Left ventricle myocardium inferior (tissue), 1 donor: ENCODE results near the gene ABR. TPM values are rescaled to one million over a fixed set of nuclear protein-coding genes. Genes with fewer than 3 reads are reported as not detected.
"Not testable (repeated sequence)": the region's sequence is repeated elsewhere in the genome, so short reads cannot be mapped to it uniquely, and the experiment has no call there.

Source experiments
- DNase-seq: peaks from one replicate; pipeline ENCODE4 v3.0.0-alpha.2; 2020
- H3K27ac ChIP-seq: fragments of 200-600 bp; replicated peaks from 2 replicates; pipeline ENCODE4 v1.8.0; 2021
- H3K27me3 ChIP-seq: fragments of 200-600 bp; 2 replicates; pipeline ENCODE4 v1.8.0; 2021; ENCODE audit warnings: low read depth
- H3K36me3 ChIP-seq: fragments of 200-600 bp; 2 replicates; pipeline ENCODE4 v1.8.0; 2021
- H3K4me1 ChIP-seq: fragments of 200-600 bp; 2 replicates; pipeline ENCODE4 v1.8.0; 2021
- H3K4me3 ChIP-seq: fragments of 200-600 bp; 2 replicates; pipeline ENCODE4 v1.8.0; 2021; ENCODE audit warnings: mild to moderate bottlenecking, moderate library complexity
- H3K9me3 ChIP-seq: fragments of 200-600 bp; replicated peaks from 2 replicates; pipeline ENCODE4 v1.8.0; 2021
- CTCF ChIP-seq: fragments of 200-600 bp; IDR thresholded peaks from 2 replicates; pipeline ENCODE4 v1.8.0; 2021; ENCODE audit warnings: antibody characterized with exemption, mild to moderate bottlenecking, borderline replicate concordance
- intact Hi-C: fragments of 100-400 bp; cut with micrococcal nuclease; formaldehyde crosslinking; loops from one replicate; pipeline ENCODE4 v1.11.0; 2022
- total RNA-seq: library from RNA; stranded (reverse); fragmentation: NEBNext Ultra II Directional; extraction: Animal tissue kit (Norgen Biotek cat#: 25700); gene quantifications from one replicate; pipeline ENCODE4 v1.2.1, GENCODE V29; 2021
- donor health status: DM: no; HTN: yes; CAD: no; lungs with severe emphysema.

Gene ABR
- total RNA-seq, 1 donor from 2014 or later, result 170 TPM

- no peaks in the 10 kb centered on the region for H3K9me3 ChIP-seq
- no peak for DNase-seq
- TF ChIP-seq CTCF, result no peak
- intact Hi-C loops, result no loop called here
- H3K27ac ChIP-seq, result peak overlapping the region; percentile 95
- peaks cover 29% of the 10 kb centered on the region for H3K36me3 ChIP-seq
- H3K4me1 ChIP-seq, result peaks cover 71% of the 10 kb centered on the region
- peak overlapping the region; percentile 6 for H3K4me3 ChIP-seq
- no peaks in the 10 kb centered on the region for H3K27me3 ChIP-seq
Measured at GRCh38 chr17:1047879-1048470, 131.8 kb downstream of the ABR start.

GRCh38 chr17:1047177-1047878 lies 132.5 kb downstream of the ABR start:
- H3K27me3 ChIP-seq, result no peaks in the 10 kb centered on the region
- TF ChIP-seq CTCF, result peak; percentile 51
- H3K9me3 ChIP-seq, result no peaks in the 10 kb centered on the region
- peak overlapping the region; percentile 6 for H3K4me3 ChIP-seq
- peaks cover 78% of the 10 kb centered on the region for H3K4me1 ChIP-seq
- DNase-seq, result peak; percentile 70
- H3K27ac ChIP-seq, result peak overlapping the region; percentile 95
- intact Hi-C loops, result no loop called here
- H3K36me3 ChIP-seq, result peaks cover 30% of the 10 kb centered on the region

DNA sequence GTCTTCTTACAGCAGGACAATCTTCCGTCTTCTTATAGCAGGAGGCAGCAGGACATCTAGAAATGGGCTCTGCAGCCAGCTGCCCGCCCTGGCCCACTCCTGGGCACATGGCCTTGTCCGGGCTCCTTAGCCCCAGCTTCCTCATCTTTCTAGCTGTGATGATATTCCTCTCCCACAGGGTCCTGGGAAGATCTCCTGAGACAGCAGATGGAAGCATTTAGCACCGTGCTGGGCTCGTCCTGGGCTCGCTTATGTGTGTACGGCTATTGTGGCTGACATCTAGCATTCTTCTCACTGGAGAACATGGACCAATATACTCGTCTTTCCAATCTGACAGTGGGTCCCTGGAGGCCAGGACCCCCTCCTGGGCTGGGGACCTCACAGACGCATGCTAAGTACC lies 134.3 kb downstream of the ABR start:
- H3K36me3 ChIP-seq, result peaks cover 37% of the 10 kb centered on the region
- H3K27ac ChIP-seq, result peak overlapping the region; percentile 95
- intact Hi-C loops, result no loop called here
- no peak for DNase-seq
- TF ChIP-seq CTCF, result no peak
- no peaks in the 10 kb centered on the region for H3K9me3 ChIP-seq
- peaks cover 93% of the 10 kb centered on the region for H3K4me1 ChIP-seq
- H3K27me3 ChIP-seq, result no peaks in the 10 kb centered on the region
- H3K4me3 ChIP-seq, result no peak overlapping the region

GRCh38 chr17:1044387-1045009 lies 135.3 kb downstream of the ABR start:
- intact Hi-C loops, H3K9me3 ChIP-seq, H3K27me3 ChIP-seq: not testable (repeated sequence)
- peaks cover 27% of the 10 kb centered on the region for H3K36me3 ChIP-seq
- H3K27ac ChIP-seq, result peak overlapping the region; percentile 95
- H3K4me1 ChIP-seq, result peaks cover 96% of the 10 kb centered on the region
- H3K4me3 ChIP-seq, result peak overlapping the region; percentile 56
- DNase-seq, result peak; percentile 11

DNA sequence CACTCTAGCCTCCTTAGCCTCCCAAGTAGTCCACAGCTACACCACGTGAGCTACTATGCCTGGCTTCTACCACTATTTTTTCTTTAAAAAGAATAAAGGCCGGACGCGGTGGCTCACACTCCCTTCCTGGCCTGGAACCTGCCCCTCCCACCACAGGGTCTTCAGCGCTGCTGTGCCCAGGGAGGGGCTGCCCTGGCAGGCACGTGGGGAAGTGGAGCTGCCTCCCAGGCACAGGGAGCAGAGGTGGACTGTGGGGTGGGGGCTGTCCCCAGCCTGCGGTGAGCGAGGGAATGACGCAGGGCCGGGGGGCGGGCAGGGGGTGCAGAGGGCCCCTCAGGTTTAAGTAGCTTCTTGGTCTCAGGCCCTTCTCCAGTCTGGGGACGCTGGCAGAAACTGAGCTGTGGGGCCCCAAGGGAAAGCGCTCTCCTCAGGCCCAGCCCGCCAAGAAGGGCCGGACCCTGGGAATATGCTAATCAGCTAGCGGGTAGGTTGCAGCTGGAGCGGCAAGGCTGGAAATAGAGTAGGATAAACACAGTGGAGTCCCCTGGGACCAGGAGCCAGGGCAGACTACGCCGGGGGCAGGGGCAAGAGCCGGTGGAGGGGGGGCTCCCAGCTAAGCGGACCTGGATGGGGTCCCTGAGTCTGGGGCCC lies 136.1 kb downstream of the ABR start:
- Histone ChIP-seq H3K36me3 (peaks cover 19% of the 10 kb centered on the region), H3K4me3 (peak overlapping the region; percentile 56), H3K4me1 (peaks cover 96% of the 10 kb centered on the region), H3K9me3 (no peaks in the 10 kb centered on the region), H3K27me3 (no peaks in the 10 kb centered on the region), H3K27ac (peak overlapping the region; percentile 95)
- intact Hi-C loops, result no loop called here
- DNase-seq, result peak; percentile 80
- TF ChIP-seq CTCF, result no peak
